Endothelial cell (in vitro differentiated cells): ENCODE measurements around the gene RNU2-1. TPM values are rescaled to one million over a fixed set of nuclear protein-coding genes. Genes with fewer than 3 reads are reported as not detected.

ENCODE experiments used
- DNase-seq: peaks from one replicate; pipeline ENCODE4 v3.0.0; 2021; ENCODE audit warnings: low spot score
- H3K27ac Mint-ChIP-seq: one replicate; pipeline ENCODE4 v1.8.0; 2021; ENCODE audit warnings: mixed read lengths, inconsistent platforms; ENCODE audit not compliant: unreplicated experiment
- H3K27me3 Mint-ChIP-seq: one replicate; pipeline ENCODE4 v1.8.0; 2021; ENCODE audit warnings: mild to moderate bottlenecking, moderate library complexity, mixed read lengths, inconsistent platforms; ENCODE audit not compliant: unreplicated experiment
- H3K36me3 Mint-ChIP-seq: one replicate; pipeline ENCODE4 v1.8.0; 2021; ENCODE audit warnings: mild to moderate bottlenecking, low read depth, mixed read lengths, inconsistent platforms; ENCODE audit not compliant: unreplicated experiment
- H3K4me1 Mint-ChIP-seq: one replicate; pipeline ENCODE4 v1.8.0; 2021; ENCODE audit warnings: mild to moderate bottlenecking, mixed read lengths, inconsistent platforms; ENCODE audit not compliant: unreplicated experiment
- H3K4me3 Mint-ChIP-seq: one replicate; pipeline ENCODE4 v1.8.0; 2021; ENCODE audit warnings: mild to moderate bottlenecking, mixed read lengths, inconsistent platforms; ENCODE audit not compliant: unreplicated experiment
- H3K9me3 Mint-ChIP-seq: one replicate; pipeline ENCODE4 v1.8.0; 2021; ENCODE audit warnings: mixed read lengths, inconsistent platforms; ENCODE audit not compliant: unreplicated experiment
- CTCF ChIP-seq: fragments of 200-600 bp; sonication (generic); IDR thresholded peaks from one replicate; pipeline ENCODE4 v1.5.0; 2021; ENCODE audit warnings: antibody characterized with exemption; ENCODE audit not compliant: unreplicated experiment
- total RNA-seq: library from RNA; stranded (reverse); fragmentation: NEBNext Ultra II Directional; extraction: Animal tissue kit (Norgen Biotek cat#: 25700); gene quantifications from one replicate; pipeline ENCODE4 v1.2.1, GENCODE V29; 2021; ENCODE audit not compliant: unreplicated experiment

The RNU2-1 gene
- total RNA-seq, 1 donor from 2014 or later: 10,056 TPM

- Mint-ChIP-seq H3K27ac (no peak overlapping the region), H3K4me1 (peaks cover 51% of the 10 kb centered on the region), H3K36me3 (peaks cover 21% of the 10 kb centered on the region), H3K9me3 (no peaks in the 10 kb centered on the region), H3K4me3 (no peak overlapping the region), H3K27me3 (peaks cover 17% of the 10 kb centered on the region)
- DNase-seq: no peak
- no peak for TF ChIP-seq CTCF
These were observed 20.2 kb downstream of the RNU2-1 start for GRCh38 chr17:43213545-43213944.

DNA sequence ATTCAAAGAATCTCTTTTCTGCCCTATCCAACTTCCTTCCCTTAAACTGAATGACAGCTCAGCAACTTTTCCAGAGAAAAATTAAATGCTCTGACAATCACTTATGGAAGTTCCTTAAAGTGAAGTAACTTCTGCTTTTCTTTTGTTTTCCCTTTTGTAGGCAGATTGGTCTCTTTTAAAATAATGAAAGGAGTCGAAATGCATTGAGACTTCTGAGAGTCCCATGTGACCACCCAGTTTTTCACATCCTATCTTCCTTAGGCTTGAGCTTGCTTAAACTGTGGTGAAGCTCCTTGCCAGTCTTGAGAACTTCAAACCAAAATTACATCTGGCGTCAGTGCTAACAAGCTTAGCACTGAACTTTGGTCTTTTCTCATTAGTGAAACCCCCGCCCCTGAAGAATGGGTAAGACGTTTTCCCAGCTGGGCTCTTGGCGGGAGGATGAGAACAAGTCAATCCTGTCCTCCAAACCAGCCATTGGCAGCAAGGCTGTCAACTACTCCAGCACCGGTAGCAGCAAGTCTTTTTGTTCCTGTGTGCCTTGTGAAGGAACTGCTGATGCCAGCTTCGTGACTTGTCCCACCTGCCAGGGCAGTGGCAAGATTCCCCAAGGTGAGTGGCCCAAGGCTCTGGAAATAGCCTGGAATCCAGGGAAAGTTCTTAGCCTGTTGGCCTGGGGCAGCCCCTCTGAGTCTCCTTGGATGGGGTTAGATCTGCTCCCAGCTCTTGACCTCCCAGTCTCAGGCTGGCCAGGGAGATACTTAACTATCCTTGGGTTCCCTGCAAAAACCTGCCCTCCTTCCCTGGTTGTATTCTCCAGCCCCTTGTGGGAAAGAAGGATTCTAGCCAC, 20.9 kb downstream of the RNU2-1 start:
- Mint-ChIP-seq H3K27me3 (peaks cover 16% of the 10 kb centered on the region), H3K9me3 (no peaks in the 10 kb centered on the region), H3K4me1 (peaks cover 47% of the 10 kb centered on the region), H3K27ac (peak overlapping the region; percentile 92), H3K4me3 (peak overlapping the region; percentile 96), H3K36me3 (peaks cover 25% of the 10 kb centered on the region)
- DNase-seq: no peak
- TF ChIP-seq CTCF: no peak

DNA sequence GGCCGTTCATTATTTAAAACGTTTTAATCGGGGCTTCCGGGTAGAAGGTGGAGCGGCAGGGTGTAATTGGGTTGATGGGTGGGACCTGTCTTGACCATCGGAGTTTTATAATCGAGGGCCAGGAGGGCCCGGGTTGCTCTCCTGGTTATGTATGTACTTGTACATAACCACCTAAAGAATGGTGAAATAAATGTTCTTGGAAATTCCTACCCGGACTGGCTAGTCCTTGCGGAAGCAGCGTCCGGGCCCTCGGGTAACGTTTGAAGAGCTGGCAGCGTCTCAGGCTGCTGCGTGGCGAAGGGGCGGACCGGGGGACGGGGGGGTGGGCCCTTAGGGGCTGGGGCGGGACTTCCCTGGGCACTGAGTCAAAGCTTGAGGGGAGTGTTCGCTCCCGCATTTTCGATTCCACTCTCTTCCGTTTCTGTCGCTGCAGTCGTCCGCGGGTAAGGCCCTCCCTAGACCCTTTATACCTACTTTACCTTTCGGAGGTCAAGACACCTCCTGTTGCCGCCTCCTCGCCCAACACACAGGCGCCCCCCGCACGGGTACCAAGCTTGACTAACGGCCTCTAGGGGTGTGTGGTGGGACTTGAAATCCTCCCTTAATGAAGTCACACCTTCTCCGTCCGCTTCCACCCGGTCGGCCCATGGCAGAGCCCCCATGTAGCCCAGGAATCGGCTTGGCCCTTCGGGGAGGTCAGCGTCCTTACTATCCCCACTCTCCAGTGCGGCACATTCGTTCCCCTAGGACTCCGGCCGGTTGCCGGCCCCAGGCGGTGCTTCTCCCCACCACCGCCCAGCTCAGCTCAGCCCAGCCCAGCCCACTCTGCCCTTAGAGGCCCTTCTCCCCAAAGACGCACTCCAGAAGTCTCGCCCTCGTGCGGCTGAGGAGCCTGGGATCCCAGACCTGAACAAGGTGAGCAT, 22.0 kb downstream of the RNU2-1 start, which contains the start of gene TMEM106A:
TSS of gene TMEM106A (plus strand) at position 396 of the 923 bp plus-strand sequence. CDS start 1,167 bp downstream, outside the sequence.
- peak within 1 kb of the TSS; percentile 92 for H3K27ac Mint-ChIP-seq
- peak within 1 kb of the TSS; percentile 96 for H3K4me3 Mint-ChIP-seq
- TF ChIP-seq CTCF: peak; percentile 24
- peaks cover 26% of the 10 kb centered on the region for H3K36me3 Mint-ChIP-seq
- H3K27me3 Mint-ChIP-seq: peaks cover 13% of the 10 kb centered on the region
- peak; percentile 62 for DNase-seq
- no peaks in the 10 kb centered on the region for H3K9me3 Mint-ChIP-seq
- peaks cover 36% of the 10 kb centered on the region for H3K4me1 Mint-ChIP-seq

DNA sequence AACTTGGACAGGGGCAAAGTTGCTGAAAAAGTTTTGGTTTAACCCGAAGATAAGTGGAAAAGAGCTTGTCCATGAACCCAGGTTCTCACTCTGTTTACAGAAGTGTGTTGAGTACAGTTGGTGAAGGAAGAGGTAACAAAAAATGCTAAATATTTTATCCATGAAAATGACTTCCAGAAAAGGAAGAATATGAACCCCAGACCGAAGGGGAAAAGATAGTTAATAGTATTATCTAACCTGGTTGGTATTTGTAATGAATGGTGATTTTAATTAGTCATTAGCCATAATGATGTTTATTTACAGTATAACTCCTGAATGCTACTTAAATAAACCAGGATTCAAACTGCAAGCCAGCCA, 22.7 kb downstream of the RNU2-1 start:
- H3K9me3 Mint-ChIP-seq: no peaks in the 10 kb centered on the region
- H3K36me3 Mint-ChIP-seq: peaks cover 25% of the 10 kb centered on the region
- peak overlapping the region; percentile 96 for H3K4me3 Mint-ChIP-seq
- no peak for TF ChIP-seq CTCF
- peak overlapping the region; percentile 80 for H3K27ac Mint-ChIP-seq
- peaks cover 35% of the 10 kb centered on the region for H3K4me1 Mint-ChIP-seq
- peaks cover 17% of the 10 kb centered on the region for H3K27me3 Mint-ChIP-seq
- no peak for DNase-seq
